Left cardiac atrium (tissue), 4 donors: Measurements from ENCODE around the gene MRPS12. TPM values are rescaled to one million over a fixed set of nuclear protein-coding genes. Genes with fewer than 3 reads are reported as not detected.
A peak's percentile ranks its signal among the peaks of the same experiment; 100 is the strongest.
"Not testable (repeated sequence)": the region's sequence is repeated elsewhere in the genome, so short reads cannot be mapped to it uniquely, and the experiment has no call there.

Experiments used
- ATAC-seq, 2 donors: fragments of 200-7000 bp; cut with Tn5 transposase; one replicate each; pipeline ENCODE4 v1.9.1; 2020; ENCODE audit warnings: mild to moderate bottlenecking in 2 of 2, moderate library complexity in 2 of 2
- DNase-seq: peaks from one replicate; pipeline ENCODE4 v3.0.0-alpha.2; 2020
- intact Hi-C, 2 donors: fragments of 100-400 bp; cut with DNase I; formaldehyde crosslinking; loops; one replicate each; pipeline versions ENCODE4 v1.14.1 to v1.15.1; 2022 to 2023
- total RNA-seq, 2 donors: library from RNA; stranded (reverse); fragmentation: NEBNext Ultra II Directional; extraction: Animal tissue kit (Norgen Biotek cat#: 25700); gene quantifications; one replicate each; pipeline ENCODE4 v1.2.1, GENCODE V29; 2021
- donor health status: DM: no; HTN: yes; CAD: no.
- donor health status: DM: no; HTN: yes; CAD: no; lungs with severe emphysema.
- donor health status: DM: yes; HTN: yes; CAD: no.
- donor health status: Dilated cardiomyopathy.

Gene MRPS12
- total RNA-seq, 2 donors from 2014 or later = 56.2 to 69.0 TPM

DNA sequence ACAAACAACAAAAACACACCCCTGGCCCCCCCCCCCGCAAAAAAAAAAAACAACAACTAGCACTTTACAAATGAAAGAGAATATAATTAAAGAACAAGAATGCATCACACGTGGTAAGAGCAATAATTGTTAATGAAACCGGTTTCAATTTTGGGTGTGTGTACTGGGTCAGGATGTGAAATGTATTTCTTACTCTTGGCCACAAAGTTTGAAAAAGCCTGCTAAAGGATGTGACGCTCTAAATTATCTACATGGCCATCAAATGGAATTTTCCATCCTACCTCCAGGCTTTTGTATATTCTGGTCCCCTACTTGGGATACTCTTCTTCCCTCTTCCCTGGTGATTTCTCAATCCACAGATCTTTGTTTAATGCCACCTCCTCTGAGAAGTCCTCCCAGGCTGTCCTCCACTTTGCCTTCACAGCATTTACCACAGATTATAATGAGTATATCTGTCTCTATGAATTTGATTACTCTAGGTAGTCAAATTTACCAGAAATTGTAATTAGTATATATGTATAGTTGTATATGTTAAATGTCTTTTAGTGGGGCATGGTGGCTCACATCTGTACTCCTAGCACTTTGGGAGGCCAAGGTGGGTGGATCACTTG is 2.2 kb upstream of the MRPS12 start:
- intact Hi-C loops = loop anchor here (10.0 kb wide), 3 partner anchors 284 to 384 kb away; partner anchors contain the start of genes ACTN4 (in 1 of the 2), EIF3K (in 1 of the 2) and MAP4K1 (in 1 of the 2)
- ATAC-seq (no peak), DNase-seq (no peak)

DNA sequence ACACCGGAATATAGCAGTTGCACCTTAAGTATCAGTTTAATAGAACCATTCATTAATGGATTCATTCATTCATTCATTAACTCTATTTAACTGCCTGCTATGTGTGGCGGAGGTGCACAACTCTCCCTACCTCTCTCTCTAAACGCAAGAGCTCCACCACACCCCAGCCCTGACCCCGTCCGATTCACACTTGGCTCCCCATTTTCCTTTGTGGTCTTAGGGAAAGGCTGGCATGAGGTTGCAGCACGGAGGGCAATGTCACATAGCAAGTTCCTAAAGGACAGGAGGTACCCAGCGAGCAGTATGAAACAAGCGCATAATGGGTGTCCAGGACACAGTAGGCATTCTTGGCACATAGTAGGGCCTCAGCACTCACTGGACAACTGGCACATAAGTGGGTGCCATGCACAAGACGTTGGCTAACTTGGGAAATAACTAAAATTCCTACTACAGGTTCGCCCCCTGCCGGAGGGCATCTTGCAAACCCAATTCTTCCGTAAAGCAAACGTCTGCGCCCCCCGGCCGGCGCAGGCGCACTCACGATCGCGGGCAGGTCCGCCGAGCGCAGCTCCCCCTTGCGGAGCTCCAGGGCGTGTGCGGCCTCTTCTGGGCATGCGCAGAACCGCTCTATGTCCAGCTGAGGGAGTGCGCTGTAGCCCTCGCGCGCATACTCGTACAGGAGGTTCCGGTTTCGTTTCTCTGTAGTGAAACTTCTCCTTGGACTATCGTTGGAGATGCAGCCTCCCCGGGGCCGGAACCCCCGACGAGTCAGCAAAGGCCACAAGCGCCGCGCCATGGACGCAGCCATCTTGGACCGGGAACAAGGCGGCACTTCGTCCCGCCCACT is 592 bp upstream of the MRPS12 start, which contains the start of gene SARS2:
SARS2 (minus strand) TSS at position 835 of the 847 bp plus-strand sequence; CDS start at position 808, 27 bp downstream.
- DNase-seq (peak; percentile 93), ATAC-seq (peak; percentile 88 to 91)
- intact Hi-C loops = loop anchor here (10.0 kb wide), 3 partner anchors 285 to 385 kb away; partner anchors contain the start of genes ACTN4 (in 1 of the 2), EIF3K (in 1 of the 2) and MAP4K1 (in 1 of the 2)

DNA sequence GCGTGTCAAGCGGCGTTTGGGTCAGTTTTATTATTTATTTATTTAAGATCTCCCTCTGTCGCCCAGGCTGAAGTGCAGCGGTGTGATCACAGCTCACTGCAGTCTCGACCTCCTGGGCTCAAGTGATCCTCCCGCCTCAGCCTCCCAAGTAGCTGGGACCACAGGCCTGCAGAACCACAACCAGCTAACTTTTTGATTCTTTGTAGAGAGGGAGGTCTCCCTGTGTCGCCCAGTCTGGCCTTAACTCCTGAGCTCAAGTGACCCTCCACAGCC is 713 bp downstream of the MRPS12 start:
- intact Hi-C loops = no loop called here

DNA sequence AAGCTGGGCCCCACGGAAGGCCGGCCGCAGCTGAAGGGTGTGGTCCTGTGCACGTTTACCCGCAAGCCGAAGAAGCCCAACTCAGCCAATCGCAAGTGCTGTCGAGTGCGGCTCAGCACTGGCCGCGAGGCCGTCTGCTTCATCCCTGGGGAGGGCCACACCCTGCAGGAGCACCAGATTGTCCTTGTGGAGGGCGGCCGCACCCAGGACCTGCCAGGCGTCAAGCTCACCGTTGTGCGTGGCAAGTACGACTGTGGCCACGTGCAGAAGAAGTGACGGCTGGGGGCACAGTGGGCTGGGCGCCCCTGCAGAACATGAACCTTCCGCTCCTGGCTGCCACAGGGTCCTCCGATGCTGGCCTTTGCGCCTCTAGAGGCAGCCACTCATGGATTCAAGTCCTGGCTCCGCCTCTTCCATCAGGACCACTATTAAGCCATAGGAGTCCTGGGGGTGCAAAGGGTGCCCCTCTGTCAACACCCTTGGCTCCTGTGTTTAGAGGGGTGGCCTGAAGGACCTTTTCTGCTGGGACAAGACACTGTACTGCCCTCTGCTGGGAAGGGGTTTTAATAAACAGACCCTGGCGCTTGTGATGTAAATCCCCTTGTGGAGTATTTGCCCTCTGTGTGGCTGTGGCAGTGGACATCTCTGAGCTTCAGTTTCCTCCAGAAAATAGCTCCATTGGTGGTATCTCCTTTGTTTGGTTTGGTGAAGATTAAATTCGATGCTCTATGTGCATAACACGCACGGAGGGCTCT is 1.9 kb downstream of the MRPS12 start:
- ATAC-seq (no peak), DNase-seq (no peak)
- intact Hi-C loops = no loop called here

More for the DNA sequence above, 713 bp downstream of the MRPS12 start:
- ATAC-seq (no peak), DNase-seq (no peak)

DNA sequence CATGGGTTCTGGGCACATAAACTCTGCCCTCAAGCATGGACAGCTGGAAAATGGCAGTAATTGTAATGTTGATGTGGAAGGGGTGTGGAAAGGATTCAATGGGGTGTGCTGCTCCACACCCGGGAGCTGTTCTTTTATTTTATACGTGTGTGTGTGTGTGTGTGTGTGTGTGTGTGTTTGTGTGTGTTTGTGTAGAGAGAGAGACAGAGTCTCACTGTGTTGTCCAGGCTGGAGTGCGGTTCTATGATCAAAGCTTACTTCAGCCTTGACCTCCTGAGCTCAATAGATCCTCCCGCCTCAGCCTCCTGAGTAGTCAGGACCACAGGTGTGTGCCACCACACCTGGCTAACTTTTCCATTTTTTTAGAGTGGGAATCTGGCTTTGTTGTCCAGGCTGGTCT is 2.8 kb downstream of the MRPS12 start:
- ATAC-seq = no peak
- intact Hi-C loops = no loop called here

DNA sequence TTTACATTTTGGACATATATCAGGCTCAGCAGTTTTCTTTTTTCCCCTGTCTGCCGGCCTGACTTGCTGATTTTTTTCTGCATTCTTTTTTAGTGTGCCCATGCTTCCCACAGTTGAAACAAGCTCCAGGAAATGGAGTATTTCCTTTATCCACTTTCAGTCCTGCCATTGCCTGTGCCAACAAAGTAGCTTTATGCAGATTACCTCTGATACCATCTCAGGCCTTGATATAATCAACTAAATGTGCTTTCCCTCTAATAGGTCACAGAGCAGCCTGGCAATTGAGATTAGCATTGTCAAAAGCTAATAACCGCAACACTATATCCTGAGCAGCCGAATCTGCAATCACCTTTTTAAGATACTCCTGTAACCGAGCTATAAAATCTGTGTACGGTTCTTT is 9.2 kb downstream of the MRPS12 start:
- intact Hi-C loops = no loop called here
- ATAC-seq (no peak), DNase-seq (no peak)

More for the DNA sequence above, 2.8 kb downstream of the MRPS12 start:
- no peak for DNase-seq

DNA sequence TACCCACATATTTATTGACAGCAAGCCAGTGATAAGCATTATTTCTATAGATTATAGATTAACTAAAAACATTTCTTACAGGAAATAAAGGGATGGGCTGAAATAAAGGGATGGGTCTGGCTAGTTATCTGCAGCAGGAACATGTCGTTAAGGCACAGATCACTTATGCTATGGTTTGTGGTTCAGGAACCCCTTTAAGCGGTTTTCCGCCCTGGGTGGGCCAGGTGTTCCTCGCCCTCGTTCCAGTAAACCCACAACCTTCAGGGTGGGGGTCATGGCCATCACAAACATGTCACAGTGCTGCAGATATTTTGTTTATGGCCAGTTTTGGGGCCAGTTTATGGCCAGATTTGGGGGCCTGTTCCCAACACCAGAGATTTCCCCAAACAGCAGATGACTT is 10.7 kb downstream of the MRPS12 start:
- ATAC-seq, DNase-seq, intact Hi-C loops: not testable (repeated sequence)

DNA sequence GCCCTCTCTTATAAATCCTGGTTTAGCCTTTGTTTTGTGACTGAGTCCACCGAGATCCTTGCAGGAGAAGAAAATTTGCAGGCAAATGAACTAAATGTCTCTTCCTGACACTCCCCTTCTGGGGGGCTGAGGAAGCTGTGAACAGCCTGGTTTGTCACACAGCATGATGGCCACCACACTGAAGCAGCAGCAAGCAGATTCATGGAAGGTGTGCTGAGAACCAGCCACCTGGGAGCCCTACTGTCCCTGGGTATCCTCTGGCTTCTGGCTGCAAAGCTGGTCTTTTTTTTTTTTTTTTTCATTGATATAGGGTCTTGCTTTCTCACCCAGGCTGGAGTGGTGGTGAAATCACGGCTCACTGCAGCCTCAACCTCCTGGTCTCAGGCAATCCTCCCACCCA is 11.2 kb downstream of the MRPS12 start:
- no peak for ATAC-seq
- intact Hi-C loops = no loop called here
- DNase-seq = no peak

DNA sequence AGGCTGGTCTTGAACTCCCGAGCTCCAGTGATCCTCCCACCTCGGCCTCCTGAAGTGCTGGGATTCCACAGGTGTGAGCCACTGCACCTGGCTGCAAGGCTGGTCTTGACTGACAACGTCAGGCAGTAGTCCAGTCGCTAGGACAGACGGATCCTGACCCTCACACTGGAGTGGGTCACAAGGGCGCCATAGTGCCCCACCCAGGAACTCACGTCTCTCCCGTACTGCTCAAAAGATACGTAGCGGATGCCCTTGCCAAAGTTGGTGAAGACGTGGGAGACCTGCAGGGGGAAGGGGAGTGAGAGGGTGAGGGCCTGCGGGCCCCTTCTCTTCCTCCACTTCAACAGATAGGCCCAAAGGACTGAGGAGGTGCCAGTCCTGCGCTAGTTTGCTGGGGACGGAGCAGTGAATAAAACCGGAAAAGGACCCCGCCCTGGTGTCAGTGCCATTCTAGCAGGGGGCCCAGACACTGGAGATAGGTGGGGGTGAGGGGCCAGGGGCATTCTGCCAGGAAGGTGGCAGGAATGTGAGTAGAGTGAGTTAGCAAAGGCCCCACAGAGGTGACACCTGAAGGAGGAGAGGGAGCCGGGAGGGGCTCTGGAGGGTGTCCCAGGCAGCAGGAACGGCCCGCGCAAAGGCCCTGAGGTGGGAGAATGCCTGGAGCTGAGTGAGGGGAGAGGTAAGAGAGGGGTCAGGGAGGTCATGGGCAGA is 11.9 kb downstream of the MRPS12 start:
- intact Hi-C loops = no loop called here

DNA sequence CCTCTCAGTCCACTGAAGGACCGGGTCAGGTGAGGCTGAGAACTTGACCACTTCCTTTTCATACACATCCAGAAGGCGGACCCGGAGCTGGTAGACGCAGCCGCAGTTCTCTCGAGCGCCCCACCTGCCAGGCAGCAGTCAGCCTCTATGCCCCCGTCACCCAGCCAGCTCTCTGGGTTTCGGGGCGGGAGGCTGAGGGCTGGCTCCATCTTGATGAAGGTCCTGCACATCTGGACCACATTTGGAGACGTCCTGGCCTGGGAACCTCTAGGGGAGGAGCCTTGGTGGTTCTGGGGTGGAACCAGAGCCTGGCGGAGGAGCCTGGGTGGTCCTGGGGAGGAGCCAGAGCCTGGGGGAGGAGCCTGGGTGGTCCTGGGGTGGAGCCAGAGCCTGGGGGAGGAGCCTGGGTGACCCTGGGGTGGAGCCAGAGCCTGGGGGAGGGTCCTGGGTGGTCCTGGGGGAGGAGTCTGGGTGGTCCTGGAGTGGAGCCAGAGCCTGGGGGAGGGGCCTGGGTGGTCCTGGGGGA is 14.3 kb downstream of the MRPS12 start:
- intact Hi-C loops = no loop called here
- ATAC-seq = no peak
- DNase-seq = no peak

More for the DNA sequence above, 11.9 kb downstream of the MRPS12 start:
- ATAC-seq (no peak), DNase-seq (no peak)

DNA sequence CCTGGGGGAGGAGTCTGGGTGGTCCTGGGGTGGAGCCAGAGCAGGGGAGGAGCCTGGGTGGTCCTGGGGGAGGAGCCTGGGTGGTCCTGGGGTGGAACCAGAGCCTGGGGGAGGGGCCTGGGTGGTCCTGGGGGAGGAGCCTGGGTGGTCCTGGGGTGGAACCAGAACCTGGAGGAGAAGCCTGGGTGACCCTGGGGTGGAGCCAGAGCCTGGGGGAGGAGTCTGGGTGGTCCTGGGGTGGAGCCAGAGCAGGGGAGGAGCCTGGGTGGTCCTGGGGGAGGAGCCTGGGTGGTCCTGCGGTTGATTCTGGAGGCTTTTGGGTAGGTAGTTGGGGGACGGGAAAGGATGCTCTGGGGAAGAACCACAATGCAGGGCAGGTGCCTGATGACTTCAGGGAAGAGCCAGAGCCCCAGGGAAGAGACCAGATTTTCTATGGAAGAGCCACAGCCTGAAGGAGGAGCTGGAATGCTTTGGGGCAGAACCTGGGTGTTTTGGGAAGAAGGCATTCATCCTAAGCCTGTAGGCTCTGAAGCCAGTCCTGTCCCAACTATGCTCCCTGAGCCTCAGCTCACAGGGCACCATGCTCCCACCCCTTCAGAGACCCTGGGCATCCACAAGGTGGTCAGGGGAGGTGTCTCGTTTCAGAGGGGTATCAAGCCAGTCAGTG is 15.0 kb downstream of the MRPS12 start:
- DNase-seq = no peak
- no peak for ATAC-seq
- intact Hi-C loops = no loop called here

DNA sequence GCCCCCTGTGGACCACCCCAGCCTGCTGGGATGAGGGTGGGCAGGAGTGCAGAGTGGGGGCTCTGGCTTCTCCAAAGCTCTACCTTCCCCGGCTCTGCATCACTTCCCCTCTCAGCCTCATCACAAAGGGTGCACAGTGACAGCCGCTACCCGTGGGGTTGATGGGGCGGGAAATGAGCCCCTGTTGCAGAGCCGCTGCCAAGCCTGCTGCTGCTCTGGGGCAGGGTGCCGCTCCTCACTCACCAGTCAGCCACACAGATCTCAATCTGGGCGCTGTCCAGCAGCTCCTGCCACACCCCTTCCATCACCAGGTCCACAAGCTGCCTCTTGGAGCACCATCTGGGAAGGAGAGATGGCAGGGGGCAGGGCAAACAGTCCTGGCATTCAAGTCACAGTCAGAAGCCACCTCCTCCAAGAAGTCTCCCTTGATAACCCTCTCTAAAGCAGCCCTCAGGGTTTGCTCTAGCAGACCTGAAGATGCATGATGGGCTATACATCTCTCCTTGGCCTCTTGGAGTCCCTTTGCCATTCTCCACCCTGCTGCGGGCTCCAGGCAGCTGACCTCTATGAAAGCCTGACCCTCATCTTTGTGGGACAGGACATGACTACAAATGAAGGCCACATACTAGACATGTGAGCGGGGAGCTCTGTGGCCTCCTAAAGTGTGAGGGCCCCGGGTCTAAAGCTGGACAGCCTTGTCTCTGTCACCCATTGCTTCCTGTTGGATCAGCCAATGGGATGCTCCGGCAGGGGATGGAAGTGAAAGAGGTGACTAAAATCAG is 15.7 kb downstream of the MRPS12 start:
- intact Hi-C loops = no loop called here
- DNase-seq (no peak), ATAC-seq (no peak)

DNA sequence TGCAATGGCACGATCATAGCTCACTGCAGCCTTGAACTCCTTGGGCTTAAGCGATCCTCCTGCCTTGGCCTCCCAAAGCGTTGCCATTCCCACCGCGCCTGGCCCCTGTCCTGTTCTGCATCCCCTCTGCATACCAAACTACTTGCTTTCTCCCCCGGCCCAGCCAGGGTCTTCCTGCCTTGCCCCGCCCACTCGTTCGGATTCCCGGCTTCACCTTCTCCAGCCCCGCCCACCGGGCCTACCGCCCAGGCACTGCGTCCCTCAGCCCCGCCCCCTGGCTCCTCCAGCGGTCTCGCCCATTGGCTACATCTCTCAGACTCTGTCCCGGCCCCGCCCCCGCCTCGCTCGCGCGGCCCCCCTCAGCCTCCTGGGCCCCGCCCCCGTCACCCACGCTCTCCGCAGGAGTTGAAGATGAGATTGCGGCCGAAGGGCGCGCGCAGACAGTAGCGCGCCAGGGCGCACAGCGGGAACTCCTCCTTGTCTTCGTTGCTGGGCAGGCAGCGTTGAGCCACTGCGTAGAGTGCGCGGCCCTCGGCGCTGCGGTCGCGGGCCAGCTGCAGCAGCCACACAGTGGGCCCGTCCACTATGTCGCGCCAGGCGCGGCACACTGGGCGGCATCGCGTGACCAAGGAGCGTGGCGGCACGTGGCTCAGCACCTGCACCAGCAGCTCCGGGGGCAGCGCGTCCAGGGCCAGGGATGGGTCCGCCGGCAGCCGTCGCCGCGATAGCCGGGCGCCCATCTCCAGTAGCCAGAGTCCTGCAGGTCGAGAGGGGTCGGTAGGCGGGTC is 19.0 kb downstream of the MRPS12 start:
- intact Hi-C loops = no loop called here
- ATAC-seq (peak; percentile 95 to 98), DNase-seq (peak; percentile 93)

DNA sequence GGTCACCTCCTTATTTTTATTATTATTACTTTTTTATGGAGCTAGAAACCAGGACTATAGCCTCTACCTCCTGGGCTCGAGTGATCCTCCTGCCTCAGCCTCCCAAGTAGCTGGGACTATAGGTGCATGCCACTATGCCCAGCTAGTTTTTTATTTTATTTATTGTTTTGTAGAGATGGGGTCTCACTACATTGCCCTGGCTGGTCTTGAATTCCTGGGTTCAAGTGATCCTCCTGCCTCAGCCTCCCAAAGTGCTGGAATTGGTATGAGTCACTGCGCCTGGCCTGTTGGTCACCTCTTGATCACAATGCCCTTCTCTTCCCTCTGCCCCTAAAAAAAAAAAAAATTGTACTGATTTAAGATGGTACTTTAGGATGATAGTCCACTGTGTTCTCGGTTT is 20.4 kb downstream of the MRPS12 start:
- ATAC-seq (no peak), DNase-seq (no peak)
- intact Hi-C loops = no loop called here

DNA sequence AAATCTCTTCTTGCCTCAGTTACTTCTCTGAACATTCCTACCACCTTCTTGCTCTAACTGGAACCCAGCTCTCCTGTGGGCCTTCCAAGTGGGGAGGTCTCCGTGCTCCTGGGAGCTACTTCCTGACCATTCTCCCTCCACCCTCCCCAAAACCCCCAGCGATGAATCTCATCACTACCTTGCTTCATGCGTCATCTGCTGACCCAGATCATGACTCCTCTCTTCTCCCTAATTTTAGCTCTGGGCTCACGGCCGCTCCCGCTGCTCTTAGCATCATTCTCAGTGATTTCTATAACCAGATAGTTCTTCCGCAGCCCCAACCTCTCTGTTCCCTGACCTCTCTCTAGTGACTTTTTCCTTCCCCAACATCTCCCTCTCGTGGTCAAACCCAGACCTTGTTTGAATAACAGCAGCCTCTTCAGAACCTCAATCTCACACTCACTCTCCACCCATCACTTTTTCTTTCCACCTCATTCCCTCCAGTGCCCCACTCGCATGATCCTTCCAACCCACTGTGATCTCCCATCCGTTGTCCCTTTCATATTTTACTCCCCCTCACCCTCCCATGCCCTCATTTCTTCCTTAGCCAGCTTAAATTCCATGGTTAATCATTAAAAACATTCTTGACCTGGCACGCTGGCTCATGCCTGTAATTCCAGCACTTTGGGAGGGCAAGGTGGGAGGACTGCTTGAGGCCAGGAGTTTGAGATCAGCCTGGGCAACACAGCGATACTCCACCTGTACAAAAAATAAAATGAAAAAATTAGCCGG is 21.8 kb downstream of the MRPS12 start:
- DNase-seq = no peak
- no peak for ATAC-seq
- intact Hi-C loops = no loop called here

DNA sequence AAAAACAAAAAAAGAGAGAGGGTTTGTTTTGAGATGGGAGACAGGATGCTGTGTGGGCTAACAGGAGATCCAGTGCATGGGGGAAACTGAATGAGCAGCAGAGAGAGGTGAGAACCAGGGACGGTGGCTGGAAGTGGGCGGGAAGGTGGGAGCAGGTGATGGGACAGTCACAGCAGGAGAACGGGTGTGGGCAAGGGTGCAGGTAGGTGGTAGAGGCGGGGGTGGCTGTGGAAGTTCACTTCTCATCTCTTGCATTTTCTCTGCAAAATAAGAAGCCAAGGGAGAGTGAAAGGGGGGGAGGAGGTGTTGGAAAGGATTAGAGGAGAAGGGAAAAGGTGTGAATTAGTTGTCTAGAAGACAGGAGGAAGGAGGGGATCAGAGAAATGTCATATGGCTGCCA is 22.9 kb downstream of the MRPS12 start:
- ATAC-seq (no peak), DNase-seq (no peak)
- intact Hi-C loops = no loop called here
